Parathyroid adenoma (tissue), 2 donors: Measurements from ENCODE around the gene DPEP2.

ENCODE experiments used
- H2AFZ ChIP-seq: fragments of 300-600 bp; sonication (generic); one replicate; pipeline ENCODE4 v1.7.0; 2017; ENCODE audit warnings: antibody characterized with exemption, mild to moderate bottlenecking
- H3K27ac ChIP-seq: fragments of 300-600 bp; sonication (generic); one replicate; pipeline ENCODE4 v1.7.0; 2017
- H3K27me3 ChIP-seq: fragments of 300-600 bp; sonication (generic); one replicate; pipeline ENCODE4 v1.7.0; 2017; ENCODE audit warnings: low read length; ENCODE audit not compliant: control insufficient read depth, insufficient read depth
- H3K36me3 ChIP-seq: fragments of 300-600 bp; sonication (generic); one replicate; pipeline ENCODE4 v1.7.0; 2017; ENCODE audit warnings: low read length; ENCODE audit not compliant: control insufficient read depth, insufficient read depth
- H3K4me1 ChIP-seq: fragments of 300-600 bp; sonication (generic); one replicate; pipeline ENCODE4 v1.7.0; 2017; ENCODE audit warnings: control low read depth
- H3K4me2 ChIP-seq: fragments of 300-600 bp; sonication (generic); one replicate; pipeline ENCODE4 v1.7.0; 2017; ENCODE audit warnings: low read length
- H3K4me3 ChIP-seq: fragments of 300-600 bp; sonication (generic); one replicate; pipeline ENCODE4 v1.7.0; 2017; ENCODE audit warnings: low read depth, low read length
- H3K79me2 ChIP-seq: fragments of 300-600 bp; sonication (generic); one replicate; pipeline ENCODE4 v1.7.0; 2017; ENCODE audit warnings: control low read depth
- H3K9ac ChIP-seq: fragments of 300-600 bp; sonication (generic); one replicate; pipeline ENCODE4 v1.7.0; 2017; ENCODE audit warnings: mild to moderate bottlenecking
- H3K9me3 ChIP-seq: fragments of 300-600 bp; sonication (generic); one replicate; pipeline ENCODE4 v1.7.0; 2017; ENCODE audit warnings: low read length; ENCODE audit not compliant: control insufficient read depth
- CTCF ChIP-seq: fragments of 300-600 bp; sonication (generic); IDR thresholded peaks from one replicate; pipeline ENCODE4 v1.7.0; 2017; ENCODE audit warnings: antibody characterized with exemption, mild to moderate bottlenecking
- donor health status: primary hyperparathyroidism.

The DPEP2 gene

DNA sequence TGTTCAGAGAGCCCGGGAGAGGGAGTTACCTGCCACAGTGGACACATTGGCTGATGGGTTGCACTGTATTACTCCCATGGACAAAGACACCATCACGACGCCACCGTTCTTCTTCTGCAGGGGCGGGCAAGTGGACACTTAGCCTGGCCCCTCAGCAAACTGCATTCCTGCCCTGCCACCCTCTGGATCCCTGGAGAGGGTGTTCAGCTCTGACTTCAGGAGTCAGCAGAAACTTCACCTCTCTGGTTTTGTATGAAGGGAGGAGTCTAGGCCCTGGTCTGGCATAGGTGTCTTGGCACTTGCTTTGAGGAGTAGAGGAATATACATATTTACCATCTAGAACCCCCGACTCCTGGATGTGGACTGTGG, 9.3 kb downstream of the DPEP2 start:
- no peaks in the 10 kb centered on the region for H3K36me3 ChIP-seq
- no peaks in the 10 kb centered on the region for H3K27me3 ChIP-seq
- no peak for TF ChIP-seq CTCF
- H3K4me1 ChIP-seq = no peaks in the 10 kb centered on the region
- no peak overlapping the region for H2AFZ ChIP-seq
- no peak overlapping the region for H3K27ac ChIP-seq
- no peak overlapping the region for H3K4me3 ChIP-seq
- H3K9me3 ChIP-seq = no peaks in the 10 kb centered on the region
- no peaks in the 10 kb centered on the region for H3K79me2 ChIP-seq
- no peak overlapping the region for H3K4me2 ChIP-seq
- H3K9ac ChIP-seq = no peak overlapping the region

GRCh38 chr16:67989322-67990017, 9.8 kb downstream of the DPEP2 start:
- Histone ChIP-seq H3K9me3 (no peaks in the 10 kb centered on the region), H3K4me3 (no peak overlapping the region), H3K79me2 (no peaks in the 10 kb centered on the region), H3K9ac (no peak overlapping the region), H2AFZ (no peak overlapping the region), H3K4me1 (no peaks in the 10 kb centered on the region), H3K27me3 (no peaks in the 10 kb centered on the region), H3K27ac (no peak overlapping the region), H3K36me3 (no peaks in the 10 kb centered on the region), H3K4me2 (no peak overlapping the region)
- no peak for TF ChIP-seq CTCF

DNA sequence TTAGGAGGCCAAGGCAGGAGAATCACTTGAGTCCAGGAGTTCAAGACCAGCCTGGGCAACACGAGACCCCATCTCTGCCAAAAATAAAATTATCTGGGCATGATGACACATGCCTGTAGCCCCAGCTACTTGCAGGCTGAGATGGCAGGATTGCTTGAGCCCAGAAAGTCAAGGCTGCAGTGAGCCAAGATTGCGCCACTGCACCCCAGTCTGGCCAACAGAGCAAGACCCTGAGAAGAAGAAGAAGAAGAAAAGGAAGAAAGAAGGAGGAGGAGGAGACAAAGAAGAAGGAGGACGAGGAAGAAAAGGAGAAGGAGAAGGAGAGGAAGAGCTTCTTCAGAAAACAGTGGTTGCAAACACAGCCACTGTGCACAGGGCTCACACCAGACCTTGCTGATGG, 10.6 kb downstream of the DPEP2 start:
- Histone ChIP-seq H2AFZ (no peak overlapping the region), H3K27me3 (no peaks in the 10 kb centered on the region), H3K27ac (no peak overlapping the region), H3K4me3 (no peak overlapping the region), H3K4me2 (no peak overlapping the region), H3K9ac (no peak overlapping the region), H3K4me1 (no peaks in the 10 kb centered on the region), H3K9me3 (no peaks in the 10 kb centered on the region), H3K79me2 (no peaks in the 10 kb centered on the region), H3K36me3 (no peaks in the 10 kb centered on the region)
- TF ChIP-seq CTCF = no peak

- no peaks in the 10 kb centered on the region for H3K27me3 ChIP-seq
- no peaks in the 10 kb centered on the region for H3K4me1 ChIP-seq
- H3K9me3 ChIP-seq = no peaks in the 10 kb centered on the region
- H3K36me3 ChIP-seq = no peaks in the 10 kb centered on the region
- no peaks in the 10 kb centered on the region for H3K79me2 ChIP-seq
- TF ChIP-seq CTCF = no peak
- no peak overlapping the region for H3K4me2 ChIP-seq
- no peak overlapping the region for H3K9ac ChIP-seq
- no peak overlapping the region for H3K4me3 ChIP-seq
- H3K27ac ChIP-seq = peak overlapping the region; percentile 57
- peak overlapping the region; percentile 33 for H2AFZ ChIP-seq
Observed at GRCh38 chr16:67987460-67988160, 11.7 kb downstream of the DPEP2 start.

DNA sequence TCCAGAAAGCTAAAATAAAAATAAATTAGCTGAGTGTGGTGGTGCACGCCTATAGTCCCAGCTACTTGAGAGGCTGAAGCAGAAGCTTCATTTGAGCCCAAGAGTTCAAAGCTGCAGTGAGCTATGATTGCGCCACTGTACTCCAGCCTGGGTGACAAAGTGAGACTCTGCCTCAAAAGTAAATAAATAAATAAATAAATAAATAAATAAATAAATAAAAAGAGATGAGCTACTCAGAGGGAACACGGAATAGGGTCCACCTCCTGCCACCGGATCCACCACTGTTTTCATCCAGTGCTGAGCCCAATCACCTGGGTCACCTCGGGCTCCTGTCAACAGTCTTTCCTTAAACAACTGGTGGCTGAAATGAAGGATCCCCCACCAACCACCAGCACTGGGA, 12.3 kb downstream of the DPEP2 start:
- H3K4me1 ChIP-seq = no peaks in the 10 kb centered on the region
- no peaks in the 10 kb centered on the region for H3K27me3 ChIP-seq
- no peak overlapping the region for H2AFZ ChIP-seq
- no peak overlapping the region for H3K27ac ChIP-seq
- no peak for TF ChIP-seq CTCF
- no peak overlapping the region for H3K4me3 ChIP-seq
- no peaks in the 10 kb centered on the region for H3K9me3 ChIP-seq
- no peaks in the 10 kb centered on the region for H3K36me3 ChIP-seq
- no peak overlapping the region for H3K4me2 ChIP-seq
- no peak overlapping the region for H3K9ac ChIP-seq
- H3K79me2 ChIP-seq = no peaks in the 10 kb centered on the region
